Lung (tissue), 12 donors: ENCODE data around the gene RNF17. TPM values are rescaled to one million over a fixed set of nuclear protein-coding genes. Genes with fewer than 3 reads are reported as not detected.

Source experiments
- ATAC-seq: fragments of 200-7000 bp; cut with Tn5 transposase; one replicate; pipeline ENCODE4 v1.9.1; 2020; ENCODE audit warnings: moderate number of reproducible peaks; ENCODE audit not compliant: insufficient read depth, low FRiP score
- DNase-seq, 3 donors: peaks; one replicate each; pipeline ENCODE4 v3.0.0-alpha.2; 2013 to 2017
- H3K27ac ChIP-seq, 2 donors: one replicate each; pipeline ENCODE4 v1.5.1; 2013; ENCODE audit warnings: mild to moderate bottlenecking in 2 of 2, moderate library complexity in 2 of 2, control low read depth in 1 of 2, inconsistent platforms in 1 of 2, low read depth in 1 of 2, low read length in 1 of 2
- H3K27me3 ChIP-seq, 3 donors: one replicate each; pipeline ENCODE4 v1.5.1; 2013; ENCODE audit warnings: low read length in 2 of 3; ENCODE audit not compliant: control insufficient read depth in 3 of 3, insufficient read depth in 3 of 3
- H3K36me3 ChIP-seq, 4 donors: one replicate each; pipeline ENCODE4 v1.5.1; 2013; ENCODE audit warnings: low read length in 4 of 4, mild to moderate bottlenecking in 1 of 4, moderate library complexity in 1 of 4; ENCODE audit not compliant: control insufficient read depth in 4 of 4, insufficient read depth in 4 of 4
- H3K4me1 ChIP-seq, 5 donors: one replicate each; pipeline ENCODE4 v1.5.1; 2013; ENCODE audit warnings: low read length in 5 of 5, mild to moderate bottlenecking in 2 of 5, moderate library complexity in 1 of 5; ENCODE audit not compliant: control insufficient read depth in 5 of 5, insufficient read depth in 5 of 5
- H3K4me3 ChIP-seq: one replicate; pipeline ENCODE4 v1.5.1; 2013; ENCODE audit warnings: mild to moderate bottlenecking, control low read depth, moderate library complexity
- H3K9ac ChIP-seq, 2 donors: one replicate each; pipeline ENCODE4 v1.5.1; 2013; ENCODE audit warnings: low read length in 2 of 2, control low read depth in 1 of 2; ENCODE audit not compliant: insufficient read depth in 1 of 2
- H3K9me3 ChIP-seq, 4 donors: one replicate each; pipeline ENCODE4 v1.5.1; 2013; ENCODE audit warnings: low read length in 3 of 4, mild to moderate bottlenecking in 1 of 4, moderate library complexity in 1 of 4; ENCODE audit not compliant: control insufficient read depth in 4 of 4, insufficient read depth in 3 of 4
- CTCF ChIP-seq: IDR thresholded peaks from 2 replicates; pipeline ENCODE4 v1.5.1; 2012; ENCODE audit warnings: mild to moderate bottlenecking; ENCODE audit errors: control extremely low read depth, extremely low read depth
- WGBS, 2 donors: extraction: QIAGEN DNeasy Blood & Tissue Kit; methylation state at CpG; one replicate each; pipeline ENCODE4 v1.1.7; 2013; 5-methylcytosine and 5-hydroxymethylcytosine counted together
- polyA plus RNA-seq, 2 donors: library from polyadenylated mRNA; stranded (reverse); fragments of 200-250 nt; gene quantifications; one replicate each; pipeline ENCODE4 v1.2.1, GENCODE V29; 2013
- total RNA-seq, 2 donors: library from RNA; depleted of rRNA in 1 of 2; stranded (reverse); fragments of >200 nt in 1 of 2; gene quantifications; one replicate each; pipeline ENCODE4 v1.2.1, GENCODE V29; 2014 to 2021
- donor health status: control.
- donor health status: control.
- donor health status: Bipolar disorder and iron deficiency.
- donor health status: healthy.
- donor health status: DM: yes; HTN: yes; CAD: no.

The RNF17 gene
- total and polyA plus RNA-seq, 4 donors = 0.07 to 0.09 TPM; not detected in 2

GRCh38 chr13:24742977-24743376 is 21.0 kb upstream of the RNF17 start:
- no peak for TF ChIP-seq CTCF
- Histone ChIP-seq H3K9me3 (peaks cover 0 to 2% (median 0%) of the 10 kb centered on the region in 4 donors), H3K27me3 (peaks cover 15 to 31% (median 17%) of the 10 kb centered on the region in 3 donors), H3K36me3 (no peaks in the 10 kb centered on the region), H3K4me1 (peaks cover 0 to 27% (median 4%) of the 10 kb centered on the region in 5 donors), H3K27ac (no peak overlapping the region), H3K4me3 (no peak overlapping the region), H3K9ac (no peak overlapping the region)
- ATAC-seq (no peak), DNase-seq (no peak)
- WGBS, 2 donors = 34 to 75% methylated on average over 4 of the region's 4 CpGs

GRCh38 chr13:24744247-24744646 is 19.7 kb upstream of the RNF17 start:
- DNase-seq = no peak
- peaks cover 0 to 28% (median 4%) of the 10 kb centered on the region in 5 donors for H3K4me1 ChIP-seq
- H3K27me3 ChIP-seq = peaks cover 17 to 42% (median 25%) of the 10 kb centered on the region in 3 donors
- TF ChIP-seq CTCF = no peak
- H3K36me3 ChIP-seq = no peaks in the 10 kb centered on the region
- no peak overlapping the region for H3K4me3 ChIP-seq
- H3K9ac ChIP-seq = no peak overlapping the region
- peaks cover 0 to 2% (median 0%) of the 10 kb centered on the region in 4 donors for H3K9me3 ChIP-seq
- H3K27ac ChIP-seq = no peak overlapping the region
- ATAC-seq = no peak
- 64 to 78% methylated on average over 6 of the region's 6 CpGs for WGBS, 2 donors

GRCh38 chr13:24745516-24745860 is 18.5 kb upstream of the RNF17 start:
- no peak overlapping the region for H3K9ac ChIP-seq
- H3K4me1 ChIP-seq = peaks cover 0 to 28% (median 4%) of the 10 kb centered on the region in 5 donors
- no peak for DNase-seq
- peaks cover 0 to 2% (median 0%) of the 10 kb centered on the region in 4 donors for H3K9me3 ChIP-seq
- ATAC-seq = no peak
- H3K4me3 ChIP-seq = no peak overlapping the region
- H3K36me3 ChIP-seq = no peaks in the 10 kb centered on the region
- no peak for TF ChIP-seq CTCF
- peaks cover 17 to 52% (median 27%) of the 10 kb centered on the region in 3 donors for H3K27me3 ChIP-seq
- no peak overlapping the region for H3K27ac ChIP-seq
- WGBS, 2 donors = 45 to 47% methylated on average over 24 of the region's 24 CpGs
